HepG2 (cell line): ENCODE data around the gene CALML5. TPM values are rescaled to one million over a fixed set of nuclear protein-coding genes. Genes with fewer than 3 reads are reported as not detected.

Experiments
- ATAC-seq: fragments of 200-7000 bp; cut with Tn5 transposase; 3 replicates; pipeline ENCODE4 v1.9.1; 2020; ENCODE audit warnings: mild to moderate bottlenecking, moderate library complexity
- BruUV-seq: library from RNA; stranded (reverse); fragments of 400-500 nt; replicated peaks from 2 replicates; lab custom pipeline; 2021; lab: Mats Ljungman, UMichigan
- CTCF ChIA-PET: fragments of 300-600 bp; formaldehyde crosslinking; extraction: SDS; loops from one replicate; lab custom pipeline; 2021; ENCODE audit warnings: low total read pairs, inconsistent platforms, low intra/inter-chr PET ratio; lab: Yijun Ruan, JAX
- POLR2A ChIA-PET: fragments of 350-600 bp; sonication (Branson Sonifier 250); formaldehyde crosslinking; loops from one replicate; lab custom pipeline; 2020; ENCODE audit warnings: antibody characterized with exemption, inconsistent platforms; lab: Yijun Ruan, JAX
- DNase-seq: peaks from one replicate; pipeline ENCODE4 v3.0.0-alpha.2; 2015; ENCODE audit warnings: low spot score
- FAIRE-seq: peaks from 3 replicates; lab custom pipeline; 2011; peaks lifted over from hg19 to GRCh38; lab: Jason Lieb, UNC
- H2AFZ ChIP-seq: one replicate; pipeline ENCODE4 v1.6.1; 2011; ENCODE audit warnings: low read length, inconsistent platforms
- H3K27ac ChIP-seq: fragments of 300-600 bp; 3 replicates; pipeline ENCODE4 v1.8.0; 2011; ENCODE audit warnings: mixed run types, mild to moderate bottlenecking, mixed read lengths, low read length, inconsistent platforms; ENCODE audit not compliant: insufficient read depth; ENCODE audit errors: extremely low read length
- H3K27me3 ChIP-seq, 2 experiments: fragments of 200-600 bp in 1 of 2; 2 replicates in 1 of 2; 3 replicates in 1 of 2; pipeline versions ENCODE4 v1.6.0 to v1.8.0; 2011; ENCODE audit warnings: low read length in 2 of 2, mild to moderate bottlenecking in 2 of 2, moderate library complexity in 2 of 2, inconsistent platforms in 1 of 2; ENCODE audit not compliant: insufficient read depth in 2 of 2, control insufficient read depth in 1 of 2
- H3K36me3 ChIP-seq, 2 experiments: fragments of 200-600 bp in 1 of 2; replicated peaks in 1 of 2; 2 replicates in 1 of 2; 3 replicates in 1 of 2; pipeline versions ENCODE4 v1.5.1 to v1.8.0; 2011; ENCODE audit warnings: low read length in 2 of 2, inconsistent platforms in 1 of 2; ENCODE audit not compliant: insufficient read depth in 2 of 2, control insufficient read depth in 1 of 2
- H3K4me1 ChIP-seq: 2 replicates; pipeline ENCODE4 v1.5.1; 2012; ENCODE audit warnings: low read length, inconsistent platforms; ENCODE audit not compliant: insufficient read depth
- H3K4me2 ChIP-seq: 2 replicates; pipeline ENCODE4 v1.6.0; 2011; ENCODE audit warnings: low read depth, low read length, inconsistent platforms
- H3K4me3 ChIP-seq, 3 experiments: fragments of 200-600 bp in 1 of 3; sonication (generic), shearing (Covaris generic) in 1 of 3; replicated peaks in 1 of 3; 2 replicates each; pipeline ENCODE4 v1.5.1; 2011 to 2016; ENCODE audit warnings: low read length in 3 of 3, inconsistent platforms in 2 of 3, low read depth in 2 of 3, mild to moderate bottlenecking in 2 of 3, control low read depth in 1 of 3, mixed read lengths in 1 of 3; ENCODE audit not compliant: insufficient read depth in 1 of 3
- H3K79me2 ChIP-seq: one replicate; pipeline ENCODE4 v1.6.1; 2011; ENCODE audit warnings: low read length, inconsistent platforms; ENCODE audit not compliant: insufficient read depth
- H3K9ac ChIP-seq: 2 replicates; pipeline ENCODE4 v1.6.0; 2011; ENCODE audit warnings: mild to moderate bottlenecking, low read depth, low read length, inconsistent platforms; ENCODE audit not compliant: insufficient read depth
- H3K9me3 ChIP-seq: 2 replicates; pipeline ENCODE4 v1.5.1; 2012; ENCODE audit warnings: mild to moderate bottlenecking, low read length
- H4K20me1 ChIP-seq: 2 replicates; pipeline ENCODE4 v1.6.0; 2011; ENCODE audit warnings: inconsistent platforms, mild to moderate bottlenecking, low read length, moderate library complexity; ENCODE audit not compliant: insufficient read depth
- GATAD2A ChIP-seq: IDR thresholded peaks from 2 replicates; pipeline ENCODE4 v1.6.1; 2016
- GPN1 ChIP-seq: sonication (generic); formaldehyde crosslinking; IDR thresholded peaks from 2 replicates; pipeline ENCODE4 v1.5.1; 2020; ENCODE audit warnings: missing genetic modification reagents, borderline replicate concordance
- KLF13 ChIP-seq: sonication (generic); formaldehyde crosslinking; IDR thresholded peaks from 2 replicates; pipeline ENCODE4 v1.4.0; 2020; ENCODE audit warnings: mild to moderate bottlenecking, missing genetic modification reagents
- MEIS1 ChIP-seq: sonication (generic); formaldehyde crosslinking; IDR thresholded peaks from 2 replicates; pipeline ENCODE4 v1.9.0; 2021; ENCODE audit warnings: mild to moderate bottlenecking, missing genetic modification reagents, moderate library complexity, borderline replicate concordance
- MTA1 ChIP-seq: sonication (generic); formaldehyde crosslinking; IDR thresholded peaks from 2 replicates; pipeline ENCODE4 v1.4.0; 2020; ENCODE audit warnings: missing genetic modification reagents, mild to moderate bottlenecking, borderline replicate concordance
- MTA3 ChIP-seq: sonication (generic); formaldehyde crosslinking; IDR thresholded peaks from 2 replicates; pipeline ENCODE4 v1.4.0; 2020; ENCODE audit warnings: missing genetic modification reagents
- RARA ChIP-seq: IDR thresholded peaks from 2 replicates; pipeline ENCODE4 v1.6.1; 2016; ENCODE audit warnings: missing genetic modification reagents, missing compliant biosample characterization
- RXRA ChIP-seq: sonication (generic); formaldehyde crosslinking; IDR thresholded peaks from 2 replicates; pipeline ENCODE4 v1.5.1; 2020; ENCODE audit warnings: missing genetic modification reagents
- SAFB2 ChIP-seq: sonication (generic); formaldehyde crosslinking; IDR thresholded peaks from 2 replicates; pipeline ENCODE4 v1.5.1; 2020; ENCODE audit warnings: missing genetic modification reagents, low read depth, mild to moderate bottlenecking, borderline replicate concordance
- SOX6 ChIP-seq, 2 experiments: fragments of 450-650 bp in 1 of 2; sonication (generic) in 1 of 2; formaldehyde crosslinking in 1 of 2; IDR thresholded peaks; 2 replicates each; pipeline versions ENCODE4 v1.4.0 to v1.6.1; 2017 to 2020; ENCODE audit warnings: antibody characterized with exemption in 1 of 2, mild to moderate bottlenecking in 1 of 2, missing genetic modification reagents in 1 of 2
- SYNCRIP ChIP-seq: fragments of 200-400 bp; formaldehyde crosslinking; IDR thresholded peaks from 2 replicates; pipeline ENCODE4 v1.6.1; 2018; ENCODE audit warnings: mild to moderate bottlenecking, low read depth, low read length; ENCODE audit not compliant: insufficient read depth
- XRCC5 ChIP-seq: fragments of 200-400 bp; formaldehyde crosslinking; optimal IDR thresholded peaks from 2 replicates; pipeline ENCODE3; 2017; ENCODE audit warnings: mild to moderate bottlenecking, low read length
- ZFP36 ChIP-seq: fragments of 150-350 bp; IDR thresholded peaks from 2 replicates; pipeline ENCODE4 v1.6.1; 2018; ENCODE audit warnings: borderline replicate concordance, low read length, low read depth; ENCODE audit not compliant: partially characterized antibody
- ZNF124 ChIP-seq: sonication (generic); formaldehyde crosslinking; IDR thresholded peaks from 2 replicates; pipeline ENCODE4 v1.4.0; 2020; ENCODE audit warnings: missing genetic modification reagents
- ZNF331 ChIP-seq: sonication (generic); formaldehyde crosslinking; IDR thresholded peaks from 2 replicates; pipeline ENCODE4 v1.4.0; 2020; ENCODE audit warnings: missing genetic modification reagents
- WGBS: methylation state at CpG from one replicate; pipeline ENCODE4 v1.1.6; 2017; ENCODE audit warnings: low lambda C conversion rate; 5-methylcytosine and 5-hydroxymethylcytosine counted together
- in situ Hi-C: cut with HindIII; loops from 2 replicates; pipeline ENCODE4 v1.10.0; 2017; ENCODE audit warnings: low pct_unique_long_range_greater_than_20kb; ENCODE audit not compliant: extremely low pct_ligation_motif_present
- intact Hi-C: fragments of 100-400 bp; cut with micrococcal nuclease; formaldehyde crosslinking; loops from one replicate; pipeline ENCODE4 v1.10.0; 2022; ENCODE audit not compliant: unreplicated experiment
- polyA plus RNA-seq, 8 experiments: library from polyadenylated mRNA; depleted of rRNA in 3 of 8; stranded (reverse) in 7 of 8; unstranded in 1 of 8; fragments of >200 nt; fragmentation: Illumina TruSeq in 4 of 8; extraction: Trizol in 4 of 8; gene quantifications; 2 replicates each; pipeline versions ENCODE4 v1.2.1 to v1.2.3, GENCODE V29; 2011 to 2016; ENCODE audit warnings: low read depth in 4 of 8, missing spikeins in 1 of 8, mixed read lengths in 1 of 8; ENCODE audit not compliant: insufficient read depth in 1 of 8
- total RNA-seq, 5 experiments: library from RNA; depleted of rRNA; stranded (reverse); fragments of >200 nt; fragmentation: Illumina TruSeq; extraction: Trizol; gene quantifications; 2 replicates each; pipeline ENCODE4 v1.2.3, GENCODE V29; 2016; ENCODE audit warnings: low read depth in 1 of 5
- TF ChIP-seq, protein P1 (sequence below): sonication (generic); formaldehyde crosslinking; IDR thresholded peaks from 2 replicates; pipeline ENCODE4 v1.4.0; 2020; ENCODE audit warnings: missing genetic modification reagents, low read depth, mild to moderate bottlenecking, borderline replicate concordance
- TF ChIP-seq, protein P2 (sequence below): sonication (generic); IDR thresholded peaks from 2 replicates; pipeline ENCODE4 v1.6.1; 2016; ENCODE audit warnings: low read depth, borderline replicate concordance
- TF ChIP-seq, protein P3 (sequence below): sonication (generic); formaldehyde crosslinking; IDR thresholded peaks from 2 replicates; pipeline ENCODE4 v1.4.0; 2020; ENCODE audit warnings: low read depth, missing genetic modification reagents

CALML5 gene
- total and polyA plus RNA-seq, 2 of the 13 experiments (the other 11 are each of a cell fraction or from before 2014, with no cell fraction given), result not detected

DNA sequence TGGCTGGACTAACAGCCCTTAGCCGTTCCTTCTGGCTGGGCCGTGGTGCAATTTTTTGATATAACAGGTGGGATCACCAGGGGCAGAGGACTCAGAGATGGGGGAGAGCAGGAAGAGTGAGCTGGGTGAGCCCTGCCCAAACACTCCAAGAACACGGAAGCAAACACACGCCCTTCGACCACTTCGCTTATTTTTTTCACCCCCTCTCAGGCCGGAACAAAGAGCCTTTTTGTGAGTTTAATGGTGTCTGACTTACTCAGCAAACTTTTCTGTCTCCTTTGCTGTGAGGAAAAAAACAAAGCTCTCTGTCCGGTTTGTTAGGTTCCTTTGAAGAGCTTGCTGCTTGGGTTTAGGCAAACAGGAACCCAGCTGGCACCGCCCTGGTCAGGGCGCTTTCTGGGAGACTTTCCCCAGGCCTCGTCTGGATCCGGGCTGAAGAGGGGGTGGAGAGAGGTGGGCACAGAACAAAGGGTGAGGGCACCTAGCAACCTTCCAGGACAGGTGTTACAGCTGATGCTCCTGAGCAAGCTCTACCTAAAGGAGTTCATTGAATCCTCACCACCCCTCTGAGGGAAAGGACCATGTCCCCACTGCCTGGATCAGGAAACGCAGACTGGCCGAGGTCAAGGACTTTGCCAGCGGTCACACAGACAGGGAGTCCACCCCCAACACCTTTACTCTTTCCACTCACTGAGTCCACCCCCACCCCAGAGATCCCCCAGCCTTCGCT, 48.7 kb upstream of the CALML5 start:
- H3K9ac ChIP-seq, result peak overlapping the region; percentile 84
- intact Hi-C loops (loop anchor here (1.0 to 2.0 kb wide), 4 partner anchors 13 to 102 kb away; no protein-coding TSS in a partner anchor), in situ Hi-C loops (no loop called here)
- peak overlapping the region; percentile 97 for H3K27ac ChIP-seq
- DNase-seq (peak; percentile 97), FAIRE-seq (peak; percentile 98), ATAC-seq (peak; percentile 63)
- peak overlapping the region; percentile 91 for H3K4me2 ChIP-seq
- WGBS, result under 1% methylated on average over 13 of the region's 16 CpGs
- no peaks in the 10 kb centered on the region for H3K36me3 ChIP-seq
- ChIA-PET CTCF (no interaction called here), POLR2A (interaction anchor here (0.8 to 5.4 kb wide), 36 partner anchors 10 to 265 kb away, joined by 3 to 73 read pairs (median 6); partner anchors contain the start of genes CALML5, GDI2 and TASOR2)
- H3K4me1 ChIP-seq, result peaks cover 90% of the 10 kb centered on the region
- no peaks in the 10 kb centered on the region for H4K20me1 ChIP-seq
- H2AFZ ChIP-seq, result peak overlapping the region; percentile 47
- no peaks in the 10 kb centered on the region; a peak in 1 of 5 replicates for H3K27me3 ChIP-seq
- no peaks in the 10 kb centered on the region for H3K79me2 ChIP-seq
- H3K4me3 ChIP-seq, result peak overlapping the region; percentile 38 to 69 (median 46)
- peaks cover 8% of the 10 kb centered on the region for H3K9me3 ChIP-seq
- TSS peak; percentile 76 for BruUV-seq
- TF ChIP-seq MEIS1, result no peak; the same call in 1 of the 2 replicates
- peak; percentile 53; the same call in 1 of the 2 replicates for TF ChIP-seq SAFB2
- TF ChIP-seq SOX6 (IDR thresholded peaks at IDR 0.05), result no peak
- TF ChIP-seq SOX6 (CRISPR knock-in tag; IDR thresholded peaks at IDR 0.05), result 0 out of 2 replicates have a peak, but pooled peaks have one; percentile 21
- TF ChIP-seq RXRA, result no peak; the same call in none of the 2 replicates
- no peak for TF ChIP-seq SYNCRIP
- TF ChIP-seq XRCC5, result peak; percentile 8
- TF ChIP-seq MTA1 (CRISPR knock-in tag), result 0 out of 2 replicates have a peak, but pooled peaks have one; percentile 19
- TF ChIP-seq GATAD2A (CRISPR knock-in tag), result peak; percentile 63
- TF ChIP-seq GPN1 (CRISPR knock-in tag), result no peak
- TF ChIP-seq, protein P1, sequence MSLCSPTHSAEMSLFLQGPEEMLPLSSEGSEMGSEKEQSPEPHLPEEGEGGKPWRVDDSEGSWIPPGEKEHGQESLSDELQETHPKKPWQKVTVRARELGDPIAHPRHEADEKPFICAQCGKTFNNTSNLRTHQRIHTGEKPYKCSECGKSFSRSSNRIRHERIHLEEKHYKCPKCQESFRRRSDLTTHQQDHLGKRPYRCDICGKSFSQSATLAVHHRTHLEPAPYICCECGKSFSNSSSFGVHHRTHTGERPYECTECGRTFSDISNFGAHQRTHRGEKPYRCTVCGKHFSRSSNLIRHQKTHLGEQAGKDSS (CRISPR knock-in tag), result peak; percentile 72; the same call in 1 of the 2 replicates
- TF ChIP-seq, protein P2, sequence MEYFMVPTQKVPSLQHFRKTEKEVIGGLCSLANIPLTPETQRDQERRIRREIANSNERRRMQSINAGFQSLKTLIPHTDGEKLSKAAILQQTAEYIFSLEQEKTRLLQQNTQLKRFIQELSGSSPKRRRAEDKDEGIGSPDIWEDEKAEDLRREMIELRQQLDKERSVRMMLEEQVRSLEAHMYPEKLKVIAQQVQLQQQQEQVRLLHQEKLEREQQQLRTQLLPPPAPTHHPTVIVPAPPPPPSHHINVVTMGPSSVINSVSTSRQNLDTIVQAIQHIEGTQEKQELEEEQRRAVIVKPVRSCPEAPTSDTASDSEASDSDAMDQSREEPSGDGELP, result peak; percentile 78
- TF ChIP-seq ZNF124 (CRISPR knock-in tag), result no peak
- TF ChIP-seq RARA (CRISPR knock-in tag), result peak; percentile 70; the same call in 1 of the 2 replicates
- TF ChIP-seq, protein P3, sequence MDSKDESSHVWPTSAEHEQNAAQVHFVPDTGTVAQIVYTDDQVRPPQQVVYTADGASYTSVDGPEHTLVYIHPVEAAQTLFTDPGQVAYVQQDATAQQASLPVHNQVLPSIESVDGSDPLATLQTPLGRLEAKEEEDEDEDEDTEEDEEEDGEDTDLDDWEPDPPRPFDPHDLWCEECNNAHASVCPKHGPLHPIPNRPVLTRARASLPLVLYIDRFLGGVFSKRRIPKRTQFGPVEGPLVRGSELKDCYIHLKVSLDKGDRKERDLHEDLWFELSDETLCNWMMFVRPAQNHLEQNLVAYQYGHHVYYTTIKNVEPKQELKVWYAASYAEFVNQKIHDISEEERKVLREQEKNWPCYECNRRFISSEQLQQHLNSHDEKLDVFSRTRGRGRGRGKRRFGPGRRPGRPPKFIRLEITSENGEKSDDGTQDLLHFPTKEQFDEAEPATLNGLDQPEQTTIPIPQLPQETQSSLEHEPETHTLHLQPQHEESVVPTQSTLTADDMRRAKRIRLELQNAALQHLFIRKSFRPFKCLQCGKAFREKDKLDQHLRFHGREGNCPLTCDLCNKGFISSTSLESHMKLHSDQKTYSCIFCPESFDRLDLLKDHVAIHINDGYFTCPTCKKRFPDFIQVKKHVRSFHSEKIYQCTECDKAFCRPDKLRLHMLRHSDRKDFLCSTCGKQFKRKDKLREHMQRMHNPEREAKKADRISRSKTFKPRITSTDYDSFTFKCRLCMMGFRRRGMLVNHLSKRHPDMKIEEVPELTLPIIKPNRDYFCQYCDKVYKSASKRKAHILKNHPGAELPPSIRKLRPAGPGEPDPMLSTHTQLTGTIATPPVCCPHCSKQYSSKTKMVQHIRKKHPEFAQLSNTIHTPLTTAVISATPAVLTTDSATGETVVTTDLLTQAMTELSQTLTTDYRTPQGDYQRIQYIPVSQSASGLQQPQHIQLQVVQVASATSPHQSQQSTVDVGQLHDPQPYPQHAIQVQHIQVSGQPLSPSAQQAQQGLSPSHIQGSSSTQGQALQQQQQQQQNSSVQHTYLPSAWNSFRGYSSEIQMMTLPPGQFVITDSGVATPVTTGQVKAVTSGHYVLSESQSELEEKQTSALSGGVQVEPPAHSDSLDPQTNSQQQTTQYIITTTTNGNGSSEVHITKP (CRISPR knock-in tag), result peak; percentile 17; the same call in 1 of the 2 replicates
- no peak for TF ChIP-seq ZFP36
- no peak for TF ChIP-seq KLF13 (CRISPR knock-in tag)
- no peak for TF ChIP-seq MTA3 (CRISPR knock-in tag)
- TF ChIP-seq ZNF331 (CRISPR knock-in tag), result 0 out of 2 replicates have a peak, but pooled peaks have one; percentile 9
